Stimulated activated CD4-positive, alpha-beta T cell treated with anti-CD3 and anti-CD28 coated beads, Interleukin-1b, Interleukin-23, amount 100 ng/mL, for 1 hour (primary cell): ENCODE results near the gene CCN6.
"Not testable (repeated sequence)": the region's sequence is repeated elsewhere in the genome, so short reads cannot be mapped to it uniquely, and the experiment has no call there.

Experiments used
- DNase-seq, 2 donors: peaks; one replicate each; pipeline ENCODE4 v3.0.0-alpha.2; 2020; ENCODE audit warnings: low read depth in 2 of 2

CCN6 gene

GRCh38 chr6:112029045-112029822 is 24.7 kb upstream of the CCN6 start:
- peak; percentile 23 to 50 for DNase-seq

- no peak for DNase-seq
Observed at GRCh38 chr6:112030206-112030960, 23.5 kb upstream of the CCN6 start.

- no peak for DNase-seq
Observed at GRCh38 chr6:112030961-112031660, 22.8 kb upstream of the CCN6 start.

- DNase-seq, result no peak
Observed at GRCh38 chr6:112031960-112032359, 21.9 kb upstream of the CCN6 start.

- no peak for DNase-seq
Observed at GRCh38 chr6:112032728-112033127, 21.2 kb upstream of the CCN6 start.

GRCh38 chr6:112033791-112034615 is 19.9 kb upstream of the CCN6 start:
- no peak for DNase-seq

- no peak for DNase-seq
Observed at GRCh38 chr6:112034616-112034995, 19.3 kb upstream of the CCN6 start.

GRCh38 chr6:112036088-112036637 is 17.7 kb upstream of the CCN6 start:
- no peak for DNase-seq

GRCh38 chr6:112037783-112038216 is 16.1 kb upstream of the CCN6 start:
- no peak for DNase-seq

GRCh38 chr6:112038268-112038667 is 15.6 kb upstream of the CCN6 start:
- no peak for DNase-seq

GRCh38 chr6:112038756-112039430 is 15.0 kb upstream of the CCN6 start:
- no peak for DNase-seq

GRCh38 chr6:112039431-112039770 is 14.5 kb upstream of the CCN6 start:
- no peak for DNase-seq

- DNase-seq, result no peak
Observed at GRCh38 chr6:112040956-112041355, 12.9 kb upstream of the CCN6 start.

GRCh38 chr6:112041535-112041934 is 12.4 kb upstream of the CCN6 start:
- DNase-seq, result no peak

GRCh38 chr6:112043032-112044007 is 10.6 kb upstream of the CCN6 start:
- peak; percentile 79 for DNase-seq

- DNase-seq, result no peak
Observed at GRCh38 chr6:112044196-112044595, 9.7 kb upstream of the CCN6 start.

- no peak for DNase-seq
Observed at GRCh38 chr6:112044856-112045255, 9.0 kb upstream of the CCN6 start.

- not testable (repeated sequence) for DNase-seq
Observed at GRCh38 chr6:112047523-112047922, 6.4 kb upstream of the CCN6 start.

GRCh38 chr6:112049026-112049799 is 4.7 kb upstream of the CCN6 start:
- DNase-seq, result no peak
